ENCODE results near the gene NLRP8. TPM values are rescaled to one million over a fixed set of nuclear protein-coding genes. Genes with fewer than 3 reads are reported as not detected.
"Not testable (repeated sequence)": the region's sequence is repeated elsewhere in the genome, so short reads cannot be mapped to it uniquely, and the experiment has no call there.

The NLRP8 gene
- polyA plus RNA-seq, 1 donor from 2014 or later, result not detected

DNA sequence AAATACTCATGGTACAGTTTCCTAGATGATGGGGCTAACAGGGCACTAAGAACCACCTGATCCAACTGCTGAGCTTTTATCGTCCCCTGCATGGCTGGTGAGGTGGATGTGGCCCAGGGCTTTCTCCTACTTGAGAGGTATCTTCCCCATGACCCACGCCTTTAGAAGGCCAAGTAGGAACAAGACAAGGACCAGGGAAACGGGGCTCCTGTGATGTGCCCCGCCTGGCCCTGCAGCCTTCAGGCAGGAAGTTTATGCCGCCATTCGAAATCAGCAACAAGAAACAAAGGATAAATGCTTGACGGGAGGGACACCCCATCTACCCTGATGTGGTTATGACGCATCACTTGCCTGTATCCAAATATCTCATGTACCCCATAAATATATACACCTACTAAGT lies 19.6 kb upstream of the NLRP8 start:
- Histone ChIP-seq H3F3A (ENCODE audit: insufficient read depth, low read length, poor library complexity, severe bottlenecking) (no peaks in the 10 kb centered on the region), H3K27me3 (ENCODE audit: insufficient read depth, low read depth, low read length) (no peaks in the 10 kb centered on the region), H3K79me2 (replicated peaks; ENCODE audit: insufficient read depth, low read length) (no peaks in the 10 kb centered on the region), H2AFZ (ENCODE audit: low read depth, low read length) (no peak overlapping the region), H3K9ac (ENCODE audit: low read length) (no peak overlapping the region), H3K4me2 (ENCODE audit: low read length) (no peak overlapping the region), H3K4me3 (ENCODE audit: low read length) (no peak overlapping the region), H3K9me2 (ENCODE audit: insufficient read depth, low read length) (no peaks in the 10 kb centered on the region), H3K9me3 (ENCODE audit: low read length) (no peaks in the 10 kb centered on the region), H3K36me3 (ENCODE audit: insufficient read depth, low read length) (no peaks in the 10 kb centered on the region), H4K20me1 (ENCODE audit: insufficient read depth) (no peaks in the 10 kb centered on the region), H3K27ac (ENCODE audit: low read length) (no peak overlapping the region)
- TF ChIP-seq EZH2 (IDR thresholded peaks at IDR 0.05; ENCODE audit: borderline replicate concordance, insufficient read depth, low read length, poor library complexity, severe bottlenecking), result no peak
- TF ChIP-seq POLR2AphosphoS5 (IDR thresholded peaks at IDR 0.05), result no peak
- TF ChIP-seq TAF1 (IDR thresholded peaks at IDR 0.05; ENCODE audit: low read depth), result no peak
- no peak for TF ChIP-seq RAD21 (conservative IDR thresholded peaks at IDR 0.05)
- TF ChIP-seq, protein P1, sequence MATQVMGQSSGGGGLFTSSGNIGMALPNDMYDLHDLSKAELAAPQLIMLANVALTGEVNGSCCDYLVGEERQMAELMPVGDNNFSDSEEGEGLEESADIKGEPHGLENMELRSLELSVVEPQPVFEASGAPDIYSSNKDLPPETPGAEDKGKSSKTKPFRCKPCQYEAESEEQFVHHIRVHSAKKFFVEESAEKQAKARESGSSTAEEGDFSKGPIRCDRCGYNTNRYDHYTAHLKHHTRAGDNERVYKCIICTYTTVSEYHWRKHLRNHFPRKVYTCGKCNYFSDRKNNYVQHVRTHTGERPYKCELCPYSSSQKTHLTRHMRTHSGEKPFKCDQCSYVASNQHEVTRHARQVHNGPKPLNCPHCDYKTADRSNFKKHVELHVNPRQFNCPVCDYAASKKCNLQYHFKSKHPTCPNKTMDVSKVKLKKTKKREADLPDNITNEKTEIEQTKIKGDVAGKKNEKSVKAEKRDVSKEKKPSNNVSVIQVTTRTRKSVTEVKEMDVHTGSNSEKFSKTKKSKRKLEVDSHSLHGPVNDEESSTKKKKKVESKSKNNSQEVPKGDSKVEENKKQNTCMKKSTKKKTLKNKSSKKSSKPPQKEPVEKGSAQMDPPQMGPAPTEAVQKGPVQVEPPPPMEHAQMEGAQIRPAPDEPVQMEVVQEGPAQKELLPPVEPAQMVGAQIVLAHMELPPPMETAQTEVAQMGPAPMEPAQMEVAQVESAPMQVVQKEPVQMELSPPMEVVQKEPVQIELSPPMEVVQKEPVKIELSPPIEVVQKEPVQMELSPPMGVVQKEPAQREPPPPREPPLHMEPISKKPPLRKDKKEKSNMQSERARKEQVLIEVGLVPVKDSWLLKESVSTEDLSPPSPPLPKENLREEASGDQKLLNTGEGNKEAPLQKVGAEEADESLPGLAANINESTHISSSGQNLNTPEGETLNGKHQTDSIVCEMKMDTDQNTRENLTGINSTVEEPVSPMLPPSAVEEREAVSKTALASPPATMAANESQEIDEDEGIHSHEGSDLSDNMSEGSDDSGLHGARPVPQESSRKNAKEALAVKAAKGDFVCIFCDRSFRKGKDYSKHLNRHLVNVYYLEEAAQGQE (IDR thresholded peaks at IDR 0.05; ENCODE audit: borderline replicate concordance), result no peak
- TF ChIP-seq, protein P2, sequence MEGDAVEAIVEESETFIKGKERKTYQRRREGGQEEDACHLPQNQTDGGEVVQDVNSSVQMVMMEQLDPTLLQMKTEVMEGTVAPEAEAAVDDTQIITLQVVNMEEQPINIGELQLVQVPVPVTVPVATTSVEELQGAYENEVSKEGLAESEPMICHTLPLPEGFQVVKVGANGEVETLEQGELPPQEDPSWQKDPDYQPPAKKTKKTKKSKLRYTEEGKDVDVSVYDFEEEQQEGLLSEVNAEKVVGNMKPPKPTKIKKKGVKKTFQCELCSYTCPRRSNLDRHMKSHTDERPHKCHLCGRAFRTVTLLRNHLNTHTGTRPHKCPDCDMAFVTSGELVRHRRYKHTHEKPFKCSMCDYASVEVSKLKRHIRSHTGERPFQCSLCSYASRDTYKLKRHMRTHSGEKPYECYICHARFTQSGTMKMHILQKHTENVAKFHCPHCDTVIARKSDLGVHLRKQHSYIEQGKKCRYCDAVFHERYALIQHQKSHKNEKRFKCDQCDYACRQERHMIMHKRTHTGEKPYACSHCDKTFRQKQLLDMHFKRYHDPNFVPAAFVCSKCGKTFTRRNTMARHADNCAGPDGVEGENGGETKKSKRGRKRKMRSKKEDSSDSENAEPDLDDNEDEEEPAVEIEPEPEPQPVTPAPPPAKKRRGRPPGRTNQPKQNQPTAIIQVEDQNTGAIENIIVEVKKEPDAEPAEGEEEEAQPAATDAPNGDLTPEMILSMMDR (IDR thresholded peaks at IDR 0.05; ENCODE audit: poor library complexity, severe bottlenecking), result no peak
- no peak for TF ChIP-seq EP300 (conservative IDR thresholded peaks at IDR 0.05; ENCODE audit: poor library complexity, severe bottlenecking)

DNA sequence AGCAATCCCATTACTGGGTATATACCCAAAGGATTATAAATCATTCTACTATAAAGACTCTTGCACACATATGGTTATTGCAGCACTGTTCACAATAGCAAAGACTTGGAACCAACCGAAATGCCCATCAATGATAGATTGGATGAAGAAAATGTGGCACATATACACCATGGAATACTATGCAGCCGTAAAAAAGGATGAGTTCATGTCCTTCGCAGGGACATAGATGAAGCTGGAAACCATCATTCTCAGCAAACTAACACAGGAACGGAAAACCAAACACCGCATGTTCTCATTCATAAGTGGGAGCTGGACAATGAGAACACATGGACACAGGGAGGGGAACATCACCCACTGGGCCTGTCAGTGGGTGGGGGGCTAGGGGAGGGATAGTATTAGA lies 18.4 kb upstream of the NLRP8 start:
- H3F3A ChIP-seq (ENCODE audit: insufficient read depth, low read length, poor library complexity, severe bottlenecking); H3K9ac ChIP-seq (ENCODE audit: low read length); H3K4me3 ChIP-seq (ENCODE audit: low read length); H3K9me2 ChIP-seq (ENCODE audit: insufficient read depth, low read length); H3K79me2 ChIP-seq (replicated peaks; ENCODE audit: insufficient read depth, low read length); H4K20me1 ChIP-seq (ENCODE audit: insufficient read depth); H2AFZ ChIP-seq (ENCODE audit: low read depth, low read length); H3K9me3 ChIP-seq (ENCODE audit: low read length); H3K27ac ChIP-seq (ENCODE audit: low read length); H3K36me3 ChIP-seq (ENCODE audit: insufficient read depth, low read length); H3K4me2 ChIP-seq (ENCODE audit: low read length); H3K27me3 ChIP-seq (ENCODE audit: insufficient read depth, low read depth, low read length): not testable (repeated sequence)

DNA sequence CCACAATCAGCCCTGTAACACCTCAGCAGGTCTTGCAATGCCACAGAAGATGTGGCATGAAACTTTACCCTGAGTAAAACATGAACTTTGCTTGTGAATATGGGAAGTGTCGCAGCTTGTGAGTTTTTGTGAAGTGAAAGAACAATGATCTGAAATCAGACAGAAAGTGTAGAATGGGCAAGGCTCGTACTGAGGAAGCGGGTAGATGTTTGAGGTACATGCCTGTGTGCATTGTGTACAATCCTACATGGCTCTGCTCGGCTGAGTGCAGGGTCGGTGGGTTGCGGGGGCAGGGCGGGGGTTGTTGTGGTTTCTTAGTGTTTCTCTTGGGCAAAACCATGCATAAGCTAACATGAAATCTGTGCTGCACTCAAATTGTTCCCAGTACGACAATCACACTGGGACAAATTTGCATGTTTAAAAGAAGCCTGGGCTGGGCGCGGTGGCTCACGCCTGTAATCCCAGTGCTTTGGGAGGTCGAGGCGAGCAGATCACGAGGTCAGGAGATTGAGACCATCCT lies 16.6 kb upstream of the NLRP8 start:
- Histone ChIP-seq H3K9me3 (ENCODE audit: low read length) (peaks cover 5% of the 10 kb centered on the region), H3K27me3 (ENCODE audit: insufficient read depth, low read depth, low read length) (no peaks in the 10 kb centered on the region), H3K36me3 (ENCODE audit: insufficient read depth, low read length) (no peaks in the 10 kb centered on the region)

More for the DNA sequence above, 16.6 kb upstream of the NLRP8 start:
- H3F3A ChIP-seq (ENCODE audit: insufficient read depth, low read length, poor library complexity, severe bottlenecking), result no peaks in the 10 kb centered on the region
- H2AFZ ChIP-seq (ENCODE audit: low read depth, low read length), result no peak overlapping the region
- no peaks in the 10 kb centered on the region for H3K9me2 ChIP-seq (ENCODE audit: insufficient read depth, low read length)
- TF ChIP-seq POLR2AphosphoS5 (IDR thresholded peaks at IDR 0.05) (no peak), TAF1 (IDR thresholded peaks at IDR 0.05; ENCODE audit: low read depth) (no peak), SMC3 (conservative IDR thresholded peaks at IDR 0.05; ENCODE audit: poor library complexity) (no peak), RAD21 (conservative IDR thresholded peaks at IDR 0.05) (no peak), EZH2 (IDR thresholded peaks at IDR 0.05; ENCODE audit: borderline replicate concordance, insufficient read depth, low read length, poor library complexity, severe bottlenecking) (no peak), MXI1 (conservative IDR thresholded peaks at IDR 0.05; ENCODE audit: poor library complexity, severe bottlenecking) (no peak), EP300 (conservative IDR thresholded peaks at IDR 0.05; ENCODE audit: poor library complexity, severe bottlenecking) (no peak)
- TF ChIP-seq, protein P1 (IDR thresholded peaks at IDR 0.05; ENCODE audit: borderline replicate concordance), result no peak
- TF ChIP-seq, protein P2 (IDR thresholded peaks at IDR 0.05; ENCODE audit: poor library complexity, severe bottlenecking), result no peak
- H3K9ac ChIP-seq (ENCODE audit: low read length), result no peak overlapping the region
- no peak overlapping the region for H3K4me2 ChIP-seq (ENCODE audit: low read length)
- no peak overlapping the region for H3K4me3 ChIP-seq (ENCODE audit: low read length)
- H3K79me2 ChIP-seq (replicated peaks; ENCODE audit: insufficient read depth, low read length), result no peaks in the 10 kb centered on the region
- H4K20me1 ChIP-seq (ENCODE audit: insufficient read depth), result no peaks in the 10 kb centered on the region
- no peak overlapping the region for H3K27ac ChIP-seq (ENCODE audit: low read length)

Data from neural cell (in vitro differentiated cells).